Tibial nerve (tissue), 4 donors: ENCODE results near the gene MBNL2. TPM values are rescaled to one million over a fixed set of nuclear protein-coding genes. Genes with fewer than 3 reads are reported as not detected.

Experiments
- DNase-seq, 2 donors: peaks; one replicate each; pipeline ENCODE4 v3.0.0-alpha.2; 2019; ENCODE audit warnings: low spot score in 2 of 2
- H3K27ac ChIP-seq, 4 donors: fragments of 200-600 bp; sonication (generic) in 3 of 4; one replicate each; pipeline ENCODE4 v1.5.1; 2017 to 2019; ENCODE audit warnings: mild to moderate bottlenecking in 1 of 4
- H3K27me3 ChIP-seq, 2 donors: fragments of 200-600 bp; sonication (generic) in 1 of 2; one replicate each; pipeline versions ENCODE4 v1.5.1 to v1.6.0; 2017 to 2019
- H3K36me3 ChIP-seq, 3 donors: fragments of 200-600 bp; sonication (generic); one replicate each; pipeline ENCODE4 v1.5.1; 2018 to 2019
- H3K4me1 ChIP-seq, 4 donors: fragments of 200-600 bp; sonication (generic) in 3 of 4; one replicate each; pipeline ENCODE4 v1.5.1; 2017 to 2019
- H3K4me3 ChIP-seq, 4 donors: fragments of 200-600 bp; sonication (generic) in 3 of 4; one replicate each; pipeline ENCODE4 v1.5.1; 2017 to 2019; ENCODE audit warnings: mild to moderate bottlenecking in 1 of 4, moderate library complexity in 1 of 4
- H3K9me3 ChIP-seq, 4 donors: fragments of 200-600 bp; sonication (generic) in 3 of 4; one replicate each; pipeline ENCODE4 v1.5.1; 2017 to 2019
- EP300 ChIP-seq, 2 donors: sonication (generic); formaldehyde crosslinking; IDR thresholded peaks; one replicate each; pipeline ENCODE4 v1.6.1; 2017; ENCODE audit warnings: antibody characterized with exemption in 2 of 2, mild to moderate bottlenecking in 1 of 2
- POLR2A ChIP-seq, 2 donors: fragments of 450-650 bp; IDR thresholded peaks; one replicate each; pipeline ENCODE4 v1.6.1; 2017; ENCODE audit warnings: antibody characterized with exemption in 2 of 2, mild to moderate bottlenecking in 2 of 2, moderate library complexity in 2 of 2
- WGBS, 2 donors: methylation state at CpG; one replicate each; pipeline ENCODE4 v1.1.5; 2018; 5-methylcytosine and 5-hydroxymethylcytosine counted together
- total RNA-seq, 4 donors: library from RNA; depleted of rRNA; stranded (reverse); fragments of >200 nt; gene quantifications; one replicate each; pipeline ENCODE4 v1.1.0, GENCODE V29; 2016
- TF ChIP-seq, protein P1 (sequence below), 5 experiments: fragments of 200-600 bp in 3 of 5; fragments of 450-650 bp in 2 of 5; sonication (generic) in 3 of 5; IDR thresholded peaks; one replicate each; pipeline ENCODE4 v1.5.1; 2016 to 2019; ENCODE audit warnings: antibody characterized with exemption in 5 of 5, mild to moderate bottlenecking in 3 of 5, moderate library complexity in 2 of 5

MBNL2 gene
- total RNA-seq, 4 donors from 2014 or later, result 87.9 to 126 (median 95.5) TPM

DNA sequence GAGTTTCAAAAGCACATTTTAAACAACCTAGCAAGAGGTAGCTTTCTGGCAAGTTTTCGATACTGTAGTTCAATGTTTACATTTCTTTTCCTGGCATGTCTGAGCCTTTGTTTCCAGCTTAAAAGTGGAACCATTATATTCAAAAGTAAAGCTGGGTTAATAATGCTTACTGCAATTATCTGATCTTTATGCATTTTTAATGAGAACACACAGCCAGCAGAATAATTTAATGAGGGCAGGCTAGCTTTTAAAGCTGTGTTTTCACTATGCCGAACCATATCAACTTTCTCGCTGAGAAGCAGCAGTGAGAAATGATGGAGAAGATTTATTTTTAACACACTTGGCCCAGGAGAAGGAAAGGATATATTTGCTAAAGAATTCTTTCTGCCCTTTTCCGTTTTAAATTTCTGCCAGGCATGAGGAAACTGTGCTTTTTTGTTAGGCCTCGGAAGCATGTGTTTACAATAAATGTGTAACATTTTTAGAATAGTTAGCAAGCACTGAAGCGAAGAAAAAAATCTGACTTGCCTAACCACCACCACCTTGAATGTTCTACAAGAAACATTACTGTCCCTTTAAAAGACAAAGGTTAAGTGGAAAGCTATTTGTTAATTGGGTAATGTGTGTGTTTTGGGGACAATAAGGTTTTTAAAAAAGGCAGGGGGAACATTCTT lies 1.0 kb downstream of the MBNL2 start:
- no peaks in the 10 kb centered on the region for H3K27me3 ChIP-seq
- H3K9me3 ChIP-seq, result no peaks in the 10 kb centered on the region
- H3K4me3 ChIP-seq, result peak overlapping the region; percentile 37 to 66 (median 58)
- peak overlapping the region; percentile 79 to 96 (median 88) for H3K27ac ChIP-seq
- DNase-seq, result no peak
- WGBS, 2 donors, result 1% methylated on average over 6 of the region's 6 CpGs
- no peaks in the 10 kb centered on the region for H3K36me3 ChIP-seq
- peaks cover 0 to 47% (median 35%) of the 10 kb centered on the region in 4 donors for H3K4me1 ChIP-seq
- TF ChIP-seq EP300 (IDR thresholded peaks at IDR 0.05) (no peak), POLR2A (IDR thresholded peaks at IDR 0.05) (no peak)
- TF ChIP-seq, protein P1, sequence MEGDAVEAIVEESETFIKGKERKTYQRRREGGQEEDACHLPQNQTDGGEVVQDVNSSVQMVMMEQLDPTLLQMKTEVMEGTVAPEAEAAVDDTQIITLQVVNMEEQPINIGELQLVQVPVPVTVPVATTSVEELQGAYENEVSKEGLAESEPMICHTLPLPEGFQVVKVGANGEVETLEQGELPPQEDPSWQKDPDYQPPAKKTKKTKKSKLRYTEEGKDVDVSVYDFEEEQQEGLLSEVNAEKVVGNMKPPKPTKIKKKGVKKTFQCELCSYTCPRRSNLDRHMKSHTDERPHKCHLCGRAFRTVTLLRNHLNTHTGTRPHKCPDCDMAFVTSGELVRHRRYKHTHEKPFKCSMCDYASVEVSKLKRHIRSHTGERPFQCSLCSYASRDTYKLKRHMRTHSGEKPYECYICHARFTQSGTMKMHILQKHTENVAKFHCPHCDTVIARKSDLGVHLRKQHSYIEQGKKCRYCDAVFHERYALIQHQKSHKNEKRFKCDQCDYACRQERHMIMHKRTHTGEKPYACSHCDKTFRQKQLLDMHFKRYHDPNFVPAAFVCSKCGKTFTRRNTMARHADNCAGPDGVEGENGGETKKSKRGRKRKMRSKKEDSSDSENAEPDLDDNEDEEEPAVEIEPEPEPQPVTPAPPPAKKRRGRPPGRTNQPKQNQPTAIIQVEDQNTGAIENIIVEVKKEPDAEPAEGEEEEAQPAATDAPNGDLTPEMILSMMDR (IDR thresholded peaks at IDR 0.05), result no peak

DNA sequence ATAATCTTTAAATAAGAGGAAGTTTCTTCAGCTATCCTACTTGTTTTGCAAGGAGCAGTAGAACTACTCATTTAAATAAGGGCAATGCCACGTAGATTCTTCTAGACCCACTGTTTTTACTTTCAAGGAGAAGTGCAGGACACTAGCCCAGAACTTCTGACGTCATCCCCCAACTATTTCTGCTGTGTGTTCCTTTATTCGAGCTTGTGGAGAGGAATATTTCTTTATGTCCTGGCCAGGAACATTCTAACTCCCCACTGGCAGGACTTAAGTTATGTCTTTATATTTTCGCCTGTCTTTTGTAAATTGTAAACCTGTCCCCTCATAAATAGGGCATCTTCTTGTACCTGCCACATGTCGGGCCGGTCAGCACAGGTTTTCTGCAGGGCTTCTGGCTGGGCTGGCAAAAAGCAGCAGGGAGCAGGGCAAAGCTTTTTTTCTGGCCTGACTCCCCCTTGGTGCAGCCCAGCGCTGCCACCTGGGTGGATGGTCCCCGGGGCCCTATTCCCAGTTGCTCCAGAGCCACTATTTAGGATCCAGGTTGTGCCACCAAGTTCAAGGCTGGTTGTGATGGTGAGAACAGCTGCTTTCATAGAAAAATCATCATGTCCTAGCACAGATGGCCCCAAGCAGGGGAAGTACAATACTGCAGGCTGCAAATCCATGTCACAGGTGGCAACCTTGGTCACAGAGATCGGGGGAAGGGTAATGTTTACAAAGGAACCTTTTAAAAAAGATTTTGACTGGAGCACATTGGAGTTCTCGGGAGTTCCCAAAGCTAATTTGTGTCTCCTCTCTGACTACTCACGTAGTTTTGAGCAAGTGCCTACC lies 1.8 kb downstream of the MBNL2 start:
- Histone ChIP-seq H3K27ac (peak overlapping the region; percentile 79 to 96 (median 88)), H3K27me3 (no peaks in the 10 kb centered on the region), H3K4me3 (peak overlapping the region; percentile 37 to 66 (median 58)), H3K4me1 (peaks cover 0 to 53% (median 36%) of the 10 kb centered on the region in 4 donors), H3K36me3 (no peaks in the 10 kb centered on the region), H3K9me3 (no peaks in the 10 kb centered on the region)
- TF ChIP-seq POLR2A (IDR thresholded peaks at IDR 0.05) (peak in 1 of 2 donors; percentile 57), EP300 (IDR thresholded peaks at IDR 0.05) (peak in 1 of 2 donors; percentile 89)
- TF ChIP-seq, protein P1 (IDR thresholded peaks at IDR 0.05), result peak in 1 of 5 experiments; percentile 10
- WGBS, 2 donors, result 1% methylated on average over 11 of the region's 11 CpGs
- peak in 1 of 2 donors; percentile 81 for DNase-seq

DNA sequence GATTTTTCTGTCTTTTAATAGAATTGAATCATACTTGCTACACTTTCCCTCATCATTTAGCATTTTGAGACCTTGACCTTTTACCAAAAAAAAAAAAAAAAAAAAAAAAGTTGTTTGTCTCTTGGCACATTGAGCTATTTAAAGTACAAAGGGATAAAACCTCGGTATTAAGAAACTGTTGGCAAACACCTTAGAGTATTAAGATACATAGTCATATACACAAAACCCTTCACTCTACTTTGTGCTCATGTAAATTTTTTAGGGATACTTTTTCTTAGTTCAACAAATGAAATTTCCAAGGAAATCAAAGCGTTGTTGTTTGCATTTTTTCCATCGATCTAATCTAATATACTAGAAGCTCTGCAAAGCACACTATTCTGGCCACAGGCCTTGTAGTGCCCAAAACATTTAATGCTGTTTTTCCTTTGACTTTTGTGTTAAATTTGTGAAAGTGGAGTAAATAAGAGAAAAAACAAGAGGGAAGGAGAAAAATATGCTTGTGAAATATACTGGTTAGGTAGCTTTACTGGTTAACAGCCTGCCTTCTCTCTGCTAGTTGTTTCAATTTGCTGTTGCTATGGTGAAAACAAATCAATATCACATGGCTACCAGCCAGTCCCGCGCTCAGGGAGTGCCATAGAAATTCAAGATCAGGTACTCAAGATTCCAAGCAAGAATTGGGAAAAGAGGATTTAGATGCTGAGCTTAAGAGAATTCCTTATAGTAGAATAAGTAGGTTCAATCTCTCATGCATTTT lies 2.6 kb downstream of the MBNL2 start:
- WGBS, 2 donors, result 4 to 5% methylated on average over 5 of the region's 5 CpGs
- no peaks in the 10 kb centered on the region for H3K36me3 ChIP-seq
- H3K4me3 ChIP-seq, result peak overlapping the region; percentile 37 to 66 (median 58)
- DNase-seq, result peak in 1 of 2 donors; percentile 40
- no peaks in the 10 kb centered on the region for H3K9me3 ChIP-seq
- peak overlapping the region; percentile 79 to 96 (median 88) for H3K27ac ChIP-seq
- peaks cover 0 to 61% (median 43%) of the 10 kb centered on the region in 4 donors for H3K4me1 ChIP-seq
- H3K27me3 ChIP-seq, result no peaks in the 10 kb centered on the region
- peak in 1 of 2 donors; percentile 28 for TF ChIP-seq EP300 (IDR thresholded peaks at IDR 0.05)
- no peak for TF ChIP-seq POLR2A (IDR thresholded peaks at IDR 0.05)
- TF ChIP-seq, protein P1 (IDR thresholded peaks at IDR 0.05), result no peak

DNA sequence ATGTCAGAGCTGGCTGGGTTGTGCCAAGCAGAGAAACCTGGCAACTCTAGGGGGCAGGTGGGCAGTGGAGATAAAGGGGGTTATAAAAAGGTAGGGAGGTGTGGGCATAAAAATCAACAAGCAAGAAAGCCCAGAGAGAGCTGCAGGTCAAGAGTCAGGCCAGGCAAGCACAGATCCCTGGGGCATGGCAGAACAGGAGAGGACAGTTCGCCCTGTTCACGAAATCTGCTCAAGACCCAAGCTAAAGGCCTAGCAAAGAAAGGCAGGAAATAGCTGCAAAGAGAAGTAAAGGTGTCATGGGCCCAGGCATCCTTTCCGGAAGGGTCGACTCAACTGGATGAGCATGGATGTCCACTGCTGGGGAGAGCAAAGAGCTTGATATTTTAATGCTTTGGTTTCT lies 3.4 kb downstream of the MBNL2 start:
- DNase-seq, result no peak
- no peaks in the 10 kb centered on the region for H3K27me3 ChIP-seq
- H3K4me3 ChIP-seq, result peak overlapping the region; percentile 37 to 66 (median 58)
- no peaks in the 10 kb centered on the region for H3K9me3 ChIP-seq
- H3K4me1 ChIP-seq, result peaks cover 0 to 65% (median 46%) of the 10 kb centered on the region in 4 donors
- TF ChIP-seq POLR2A (IDR thresholded peaks at IDR 0.05) (no peak), EP300 (IDR thresholded peaks at IDR 0.05) (no peak)
- TF ChIP-seq, protein P1 (IDR thresholded peaks at IDR 0.05), result no peak
- no peaks in the 10 kb centered on the region for H3K36me3 ChIP-seq
- WGBS, 2 donors, result 14 to 23% methylated on average over 4 of the region's 4 CpGs
- H3K27ac ChIP-seq, result peak overlapping the region; percentile 79 to 96 (median 88)
